ENCODE data around the gene C1orf226. TPM values are rescaled to one million over a fixed set of nuclear protein-coding genes. Genes with fewer than 3 reads are reported as not detected.
"Not testable (repeated sequence)": the region's sequence is repeated elsewhere in the genome, so short reads cannot be mapped to it uniquely, and the experiment has no call there.

Gene C1orf226
- total RNA-seq, 1 experiment from 2014 or later: 1.9 TPM

DNA sequence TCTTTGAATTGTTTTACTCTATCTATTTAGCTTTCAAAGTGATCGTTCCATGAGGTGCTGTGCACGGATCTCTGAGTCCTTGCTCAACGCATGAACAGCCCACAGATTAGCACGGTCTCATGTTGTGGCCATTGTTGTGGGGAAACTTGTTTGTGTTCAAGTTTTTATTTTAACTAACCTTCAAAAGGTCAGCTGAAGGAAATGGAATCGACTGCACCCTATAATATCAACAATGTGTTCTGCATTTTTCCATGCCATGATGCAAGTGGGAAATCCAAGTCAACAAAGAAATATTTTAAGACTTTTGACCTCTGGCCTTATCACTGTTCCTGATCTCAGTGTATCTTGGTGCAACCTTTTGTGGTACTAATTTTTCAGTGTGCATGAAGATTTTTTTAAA, 24.3 kb downstream of the C1orf226 start:
- DNase-seq (ENCODE audit: low spot score): no peak

DNA sequence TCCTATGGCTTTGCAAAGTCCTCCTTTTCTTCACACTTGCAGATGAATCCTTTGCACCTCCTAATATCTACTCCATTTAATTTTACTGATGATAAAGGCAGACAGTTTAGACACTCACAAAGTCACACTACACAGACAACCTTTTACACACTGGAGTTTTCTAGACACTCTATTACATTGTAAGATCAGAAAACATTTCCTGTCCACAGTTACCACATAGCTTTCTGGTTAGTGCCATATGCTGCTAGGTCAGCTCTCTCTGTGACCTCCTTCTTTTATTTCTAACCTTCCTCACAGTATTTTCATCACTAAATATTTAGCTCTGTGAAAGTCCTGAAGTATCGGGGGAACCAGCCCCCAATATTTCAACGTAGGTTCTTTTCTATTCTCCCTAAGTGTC, 25.3 kb downstream of the C1orf226 start:
- no peak for DNase-seq (ENCODE audit: low spot score)

DNA sequence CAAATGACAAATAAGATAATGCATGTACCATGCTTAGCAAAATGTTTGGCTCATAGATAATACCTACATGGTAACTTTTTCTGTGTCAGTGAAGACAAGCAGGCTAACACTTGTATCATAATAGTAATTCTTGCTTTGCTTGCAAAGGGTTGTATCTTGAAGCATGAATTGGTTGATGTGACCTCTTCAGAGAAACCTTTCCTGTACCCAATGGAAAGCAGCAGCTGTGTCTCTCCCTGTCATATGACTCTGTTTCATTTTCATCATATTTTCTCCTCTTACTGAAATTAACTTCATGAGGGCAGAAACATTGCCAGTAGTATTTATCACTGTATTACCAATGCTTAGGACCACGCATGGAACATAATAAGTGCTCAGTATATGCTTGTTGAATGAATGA, 26.0 kb downstream of the C1orf226 start:
- no peak for DNase-seq (ENCODE audit: low spot score)

DNA sequence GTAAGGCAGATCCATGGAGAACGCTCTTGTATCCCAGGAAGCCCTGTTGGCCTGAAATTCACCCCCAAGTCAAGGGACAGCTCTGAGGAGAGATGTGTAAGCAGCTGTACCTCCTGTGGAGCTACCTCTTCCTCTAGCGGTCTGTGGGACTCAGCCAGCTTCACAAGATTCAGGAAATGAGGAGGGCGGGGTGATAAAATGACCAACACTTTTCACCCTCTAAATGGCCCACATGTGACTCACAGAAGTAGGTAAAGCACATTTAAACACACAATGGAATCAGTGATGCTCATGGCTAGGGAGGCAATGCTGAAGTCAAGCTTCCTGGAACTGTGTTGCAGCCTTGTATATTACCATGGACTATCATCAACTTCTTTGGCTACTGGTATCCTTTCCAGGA, 30.5 kb downstream of the C1orf226 start, which contains the start of gene SH2D1B:
TSS of gene SH2D1B (minus strand) at position 135 of the 400 bp plus-strand sequence. CDS start at position 15, 120 bp downstream.
- DNase-seq (ENCODE audit: low spot score): peak; percentile 95

DNA sequence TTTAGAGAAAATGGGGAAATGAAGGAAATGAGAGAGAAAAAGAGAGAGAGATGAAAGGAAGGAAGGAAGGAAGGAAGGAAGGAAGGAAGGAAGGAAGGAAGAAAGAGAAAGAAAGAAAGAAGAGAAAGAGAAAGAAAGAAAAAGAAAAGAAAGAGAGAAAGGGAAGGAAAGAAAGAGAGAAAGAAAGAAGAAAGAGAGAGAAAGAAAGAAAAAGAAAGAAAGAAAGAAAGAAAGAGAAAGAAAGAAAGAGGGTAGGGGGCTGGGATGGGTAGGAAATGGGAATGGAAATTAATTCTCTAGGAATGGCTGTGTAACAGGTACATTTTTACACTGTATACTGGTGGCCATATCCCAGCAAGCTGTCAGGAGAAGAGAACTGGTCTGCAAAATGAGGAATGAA, 34.7 kb downstream of the C1orf226 start:
- no peak for DNase-seq (ENCODE audit: low spot score)

DNA sequence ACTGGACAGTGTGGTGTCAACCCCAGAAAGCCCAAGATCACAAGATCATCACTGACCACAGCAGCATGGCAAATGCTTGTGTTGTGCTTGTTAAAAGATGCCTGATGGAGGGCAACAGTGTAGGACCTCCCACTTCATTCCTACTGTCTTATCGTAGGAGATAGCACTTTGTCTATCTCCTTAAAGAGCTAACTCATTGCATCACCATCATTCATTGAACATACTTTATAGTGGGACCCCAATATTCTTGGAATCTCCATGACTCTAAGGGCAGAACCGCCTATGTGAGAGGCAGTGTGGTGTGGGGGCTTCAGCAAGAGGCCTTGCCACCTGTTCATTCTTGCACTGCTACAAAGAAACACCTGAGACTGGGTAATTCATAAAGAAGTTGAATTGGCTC, 35.4 kb downstream of the C1orf226 start:
- DNase-seq (ENCODE audit: low spot score): no peak

DNA sequence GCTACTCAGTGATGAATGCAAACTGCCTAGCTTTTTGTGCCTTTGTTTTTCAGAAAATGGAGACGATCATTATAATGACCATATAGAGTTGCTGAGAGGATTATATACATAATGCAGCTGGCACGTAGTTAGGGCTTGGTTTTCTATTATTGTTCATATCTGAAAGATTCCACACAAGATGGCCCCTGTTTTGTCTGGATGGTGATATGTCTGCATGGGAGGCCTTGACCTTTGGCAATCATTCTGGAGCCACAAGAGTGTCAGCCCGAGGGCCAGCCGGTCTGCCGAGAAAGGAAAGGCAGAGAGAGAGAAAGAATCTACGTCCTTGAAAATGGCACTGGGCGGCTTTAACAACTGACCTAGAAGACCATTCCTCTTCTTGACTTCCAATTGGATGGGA, 36.1 kb downstream of the C1orf226 start:
- no peak for DNase-seq (ENCODE audit: low spot score)

DNA sequence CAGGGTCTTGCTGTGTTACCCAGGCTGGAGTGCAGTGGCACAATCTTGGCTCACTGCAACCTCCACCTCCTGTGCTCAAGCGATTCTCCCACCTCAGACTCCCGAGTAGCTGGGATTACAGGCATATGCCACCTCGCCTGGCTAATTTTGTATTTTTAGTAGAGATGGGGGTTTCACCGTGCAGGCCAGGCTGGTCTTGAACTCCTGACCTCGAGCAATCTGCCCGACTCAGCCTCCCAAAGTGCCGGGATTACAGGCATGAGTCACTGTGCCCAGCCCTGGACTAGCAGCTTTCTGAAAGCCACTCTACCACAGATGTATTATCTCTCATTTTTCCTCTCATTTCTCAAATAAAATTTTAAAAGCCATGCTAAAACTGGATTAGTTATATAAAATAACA, 37.1 kb downstream of the C1orf226 start:
- not testable (repeated sequence) for DNase-seq (ENCODE audit: low spot score)

DNA sequence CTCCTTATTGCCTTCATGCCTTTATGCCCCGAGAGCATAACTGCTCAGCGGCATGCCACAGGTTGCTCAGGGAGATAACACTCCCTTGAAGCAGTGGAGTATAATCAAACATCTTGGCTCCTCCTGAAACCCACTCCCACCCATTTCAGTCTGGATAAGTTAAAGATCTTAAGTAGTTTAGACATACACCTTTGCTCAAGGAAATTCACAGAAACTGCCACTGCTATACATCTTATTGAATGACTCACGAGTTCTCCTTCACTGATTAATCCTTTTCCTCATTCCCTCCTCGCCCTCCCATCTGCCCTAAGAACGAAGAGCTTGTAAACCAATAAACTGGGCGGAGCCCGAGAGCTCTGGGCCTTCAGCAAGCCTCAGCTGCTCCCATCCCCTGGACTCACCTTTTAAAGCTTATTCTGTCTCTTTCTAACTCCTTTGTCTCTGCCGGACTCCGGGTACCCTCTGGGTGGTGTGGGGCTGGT, 38.0 kb downstream of the C1orf226 start:
- peak; percentile 27 for DNase-seq (ENCODE audit: low spot score)

DNA sequence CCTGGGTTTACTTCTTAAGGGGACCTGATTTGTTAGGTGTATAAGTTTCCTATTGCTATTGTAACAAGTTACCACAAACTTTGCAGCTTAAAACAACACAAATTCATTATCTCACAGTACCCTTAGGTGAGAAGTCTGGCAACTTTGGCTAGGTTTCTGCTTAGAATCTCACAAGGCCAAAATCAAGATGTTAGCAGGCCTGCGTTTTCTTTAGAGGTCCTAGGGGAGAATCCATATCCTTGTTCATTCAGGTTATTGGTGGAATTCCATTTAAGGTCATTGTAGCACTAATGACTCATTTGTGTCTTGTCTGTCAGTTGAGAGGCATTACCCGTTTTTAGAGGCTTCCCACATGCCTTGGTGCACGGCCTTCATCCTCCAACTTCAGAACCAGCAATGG, 38.6 kb downstream of the C1orf226 start:
- no peak for DNase-seq (ENCODE audit: low spot score)

DNA sequence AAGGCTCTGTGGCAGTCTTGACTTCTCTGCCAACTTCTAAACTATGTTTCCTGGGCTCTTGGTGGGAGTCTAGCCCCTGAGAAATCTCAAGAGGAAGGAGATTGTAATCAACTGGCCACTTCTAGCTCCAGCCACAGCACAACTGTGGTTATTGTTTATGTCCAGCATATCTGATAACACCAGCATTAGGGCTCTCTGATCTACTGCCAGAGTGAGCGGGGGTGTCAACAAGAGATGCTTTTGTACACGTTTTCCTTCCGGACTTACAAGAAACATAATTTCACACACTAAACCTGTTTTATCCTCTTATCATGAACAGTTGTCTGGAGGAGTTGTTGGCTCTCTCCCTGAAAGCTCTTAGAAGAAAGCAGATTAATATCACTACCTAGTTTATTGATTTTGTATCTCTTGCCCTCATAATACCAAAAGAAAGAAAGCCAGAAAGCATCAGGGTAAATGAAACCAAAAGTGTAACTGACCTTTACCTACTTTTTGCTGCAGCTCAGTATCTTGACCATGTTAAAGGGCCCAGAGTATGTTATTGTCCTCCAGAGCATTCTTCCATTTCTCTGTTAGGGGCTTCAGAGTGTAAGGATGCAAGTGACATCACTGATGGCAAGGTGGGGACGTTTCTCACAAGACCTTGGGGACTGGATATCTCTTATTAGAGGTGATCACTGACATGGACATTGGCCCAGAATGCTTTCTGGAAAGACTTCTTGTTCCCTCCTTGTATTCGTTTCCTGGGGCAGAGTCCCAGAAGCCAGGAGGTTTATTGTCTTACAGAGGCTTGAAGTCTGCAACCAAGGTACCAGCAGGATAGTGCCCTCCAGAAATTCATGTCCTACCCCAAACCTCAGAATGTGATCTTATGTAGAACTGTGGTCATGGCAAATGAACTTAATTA, 40.0 kb downstream of the C1orf226 start:
- DNase-seq (ENCODE audit: low spot score): no peak

DNA sequence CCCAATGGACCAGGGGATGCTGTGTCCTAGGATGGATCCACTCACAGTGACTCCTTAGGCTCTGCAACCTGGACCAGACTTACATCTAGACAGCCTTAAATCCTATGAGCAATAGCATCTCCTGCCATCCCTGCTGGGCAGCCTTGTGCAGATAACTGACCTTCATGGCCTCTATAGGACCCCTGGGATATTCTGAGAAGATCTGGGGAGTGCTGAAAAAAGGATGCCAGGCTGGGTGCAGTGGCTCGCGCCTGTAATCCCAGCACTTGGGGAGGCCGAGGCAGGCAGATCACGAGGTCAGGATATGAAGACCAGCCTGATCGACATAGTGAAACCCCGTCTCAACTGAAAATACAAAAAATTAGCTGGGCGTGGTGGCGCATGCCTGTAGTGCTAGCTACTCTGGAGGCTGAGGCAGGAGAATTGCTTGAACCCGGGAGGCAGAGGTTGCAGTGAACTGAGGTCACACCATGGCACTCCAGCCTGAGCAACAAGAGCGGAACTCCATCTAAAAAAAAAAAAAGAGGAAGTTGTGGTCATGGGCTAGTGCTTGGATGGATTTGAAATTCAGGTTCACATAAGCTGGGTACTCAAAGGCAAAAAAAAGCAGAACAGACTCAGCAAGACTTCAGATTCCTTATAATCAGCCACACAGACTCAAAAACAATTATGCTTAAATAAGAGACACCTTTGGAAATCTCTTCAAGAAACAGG, 41.3 kb downstream of the C1orf226 start:
- no peak for DNase-seq (ENCODE audit: low spot score)

DNA sequence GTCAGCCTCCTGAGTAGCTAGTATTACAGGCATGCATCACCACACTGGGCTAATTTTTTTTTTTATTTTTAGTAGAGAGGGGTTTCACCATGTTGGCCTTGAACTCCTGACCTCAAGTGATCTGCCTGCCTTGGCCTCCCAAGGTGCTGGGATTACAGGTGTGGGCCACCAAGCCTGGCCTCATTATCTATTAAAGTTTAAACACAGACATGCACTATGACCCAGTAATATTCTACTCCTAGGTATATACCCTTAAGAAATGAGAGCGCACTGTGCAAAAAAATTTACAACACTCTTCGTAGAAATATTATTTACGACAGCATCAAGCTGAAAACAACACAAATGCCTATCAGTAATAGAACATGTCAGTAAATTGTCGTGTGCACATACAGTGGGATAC, 49.1 kb downstream of the C1orf226 start:
- DNase-seq (ENCODE audit: low spot score): no peak

DNA sequence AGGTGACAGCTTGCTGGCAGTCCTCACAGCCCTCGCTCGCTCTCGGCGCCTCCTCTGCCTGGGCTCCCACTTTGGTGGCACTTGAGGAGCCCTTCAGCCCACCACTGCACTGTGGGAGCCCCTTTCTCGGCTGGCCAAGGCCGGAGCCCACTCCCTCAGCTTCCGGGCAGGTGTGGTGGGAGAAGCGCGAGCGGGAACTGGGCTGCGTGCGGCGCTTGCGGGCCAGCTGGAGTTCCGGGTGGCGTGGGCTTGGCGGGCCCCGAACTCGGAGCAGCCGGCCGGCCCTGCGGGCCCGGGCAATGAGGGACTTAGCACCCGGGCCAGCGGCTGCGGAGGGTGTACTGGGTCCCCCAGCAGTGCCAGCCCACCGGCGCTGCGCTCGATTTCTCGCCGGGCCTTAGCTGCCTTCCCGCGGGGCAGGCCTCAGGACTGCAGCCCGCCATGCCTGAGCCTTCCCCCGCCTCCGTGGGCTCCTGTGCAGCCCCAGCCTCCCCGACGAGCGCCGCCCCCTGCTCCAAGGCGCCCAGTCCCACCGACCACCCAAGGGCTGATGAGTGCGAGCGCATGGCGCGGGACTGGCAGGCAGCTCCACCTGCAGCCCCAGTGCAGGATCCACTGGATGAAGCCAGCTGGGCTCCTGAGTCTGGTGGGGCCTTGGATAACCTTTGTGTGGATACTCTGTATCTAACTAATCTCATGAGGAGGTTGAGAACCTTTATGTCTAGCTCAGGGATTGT, 51.6 kb downstream of the C1orf226 start:
- DNase-seq (ENCODE audit: low spot score): not testable (repeated sequence)

Other genes starting within 250 kb of the C1orf226 start
- not detected in 2 replicates for gene SPATA46, start 4.9 kb upstream of the C1orf226 start, total RNA-seq (2014; rRNA removed; shearing (Covaris generic))
- 0.03 and 0.05 TPM in 2 replicates for gene SH2D1B, start 30.4 kb downstream of the C1orf226 start, total RNA-seq (2014; rRNA removed; shearing (Covaris generic))
- gene UHMK1, start 116.1 kb downstream of the C1orf226 start, total RNA-seq (2014; rRNA removed; shearing (Covaris generic)): 165 and 191 TPM in 2 replicates
- 247 and 258 TPM in 2 replicates for gene UAP1, start 180.0 kb downstream of the C1orf226 start, total RNA-seq (2014; rRNA removed; shearing (Covaris generic))